Osteocyte (in vitro differentiated cells): ENCODE measurements around the gene CHD6. TPM values are rescaled to one million over a fixed set of nuclear protein-coding genes. Genes with fewer than 3 reads are reported as not detected.
A peak's percentile ranks its signal among the peaks of the same experiment; 100 is the strongest.

Experiments used
- DNase-seq: peaks from one replicate; pipeline ENCODE4 v3.0.0; 2021; ENCODE audit warnings: mixed read lengths; ENCODE audit not compliant: unreplicated experiment; ENCODE audit errors: extremely low spot score
- H3K27ac Mint-ChIP-seq: one replicate; pipeline ENCODE4 v1.8.0; 2021; ENCODE audit warnings: mild to moderate bottlenecking, mixed read lengths; ENCODE audit not compliant: unreplicated experiment
- H3K27me3 Mint-ChIP-seq: one replicate; pipeline ENCODE4 v1.8.0; 2021; ENCODE audit warnings: mixed read lengths; ENCODE audit not compliant: unreplicated experiment
- H3K36me3 Mint-ChIP-seq: one replicate; pipeline ENCODE4 v1.8.0; 2021; ENCODE audit warnings: mixed read lengths; ENCODE audit not compliant: unreplicated experiment
- H3K4me1 Mint-ChIP-seq: one replicate; pipeline ENCODE4 v1.8.0; 2021; ENCODE audit warnings: mixed read lengths; ENCODE audit not compliant: unreplicated experiment
- H3K4me3 Mint-ChIP-seq: one replicate; pipeline ENCODE4 v1.8.0; 2021; ENCODE audit warnings: mild to moderate bottlenecking, moderate library complexity, mixed read lengths; ENCODE audit not compliant: unreplicated experiment
- H3K9me3 Mint-ChIP-seq: one replicate; pipeline ENCODE4 v1.8.0; 2021; ENCODE audit warnings: mixed read lengths; ENCODE audit not compliant: unreplicated experiment
- CTCF ChIP-seq: fragments of 200-600 bp; sonication (generic); IDR thresholded peaks from 2 replicates; pipeline ENCODE4 v1.5.0; 2021; ENCODE audit warnings: antibody characterized with exemption, mild to moderate bottlenecking, moderate library complexity
- total RNA-seq: library from RNA; stranded (reverse); gene quantifications from 2 replicates; pipeline ENCODE4 v1.2.1, GENCODE V29; 2021

CHD6 gene
- total RNA-seq, 1 donor from 2014 or later: 51.4 TPM

- no peak for DNase-seq
- H3K36me3 Mint-ChIP-seq: no peaks in the 10 kb centered on the region
- H3K4me1 Mint-ChIP-seq: peaks cover 17% of the 10 kb centered on the region
- H3K27ac Mint-ChIP-seq: no peak overlapping the region
- no peak for TF ChIP-seq CTCF
- no peak overlapping the region for H3K4me3 Mint-ChIP-seq
- H3K9me3 Mint-ChIP-seq: no peaks in the 10 kb centered on the region
- no peaks in the 10 kb centered on the region for H3K27me3 Mint-ChIP-seq
These were observed 225.1 kb downstream of the CHD6 start for GRCh38 chr20:41392871-41393704.

GRCh38 chr20:41392295-41392694 lies 225.9 kb downstream of the CHD6 start:
- no peak for TF ChIP-seq CTCF
- no peaks in the 10 kb centered on the region for H3K36me3 Mint-ChIP-seq
- no peak for DNase-seq
- H3K27me3 Mint-ChIP-seq: no peaks in the 10 kb centered on the region
- no peak overlapping the region for H3K4me3 Mint-ChIP-seq
- peaks cover 25% of the 10 kb centered on the region for H3K4me1 Mint-ChIP-seq
- H3K27ac Mint-ChIP-seq: no peak overlapping the region
- H3K9me3 Mint-ChIP-seq: no peaks in the 10 kb centered on the region

DNA sequence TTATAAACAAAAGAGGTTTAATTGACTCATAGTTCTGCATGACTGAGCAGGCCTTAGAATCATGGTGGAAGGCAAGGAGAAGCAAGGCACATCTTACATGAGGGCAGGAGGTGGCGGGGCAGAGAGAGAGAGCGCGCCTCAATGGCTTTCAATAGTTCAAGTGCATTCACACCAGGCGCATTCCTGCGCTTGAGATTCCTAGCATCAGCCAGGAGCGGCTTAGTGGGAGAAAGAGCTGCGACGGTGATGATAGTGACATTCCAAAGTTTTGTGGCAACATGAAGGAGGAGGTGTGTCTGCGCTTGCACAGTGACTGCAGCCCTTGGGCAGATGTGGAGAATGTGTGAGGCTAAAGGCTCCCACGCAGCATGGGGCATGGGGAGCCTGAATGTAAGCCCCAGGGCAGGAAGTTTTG lies 226.6 kb downstream of the CHD6 start:
- DNase-seq: no peak
- no peak overlapping the region for H3K27ac Mint-ChIP-seq
- peaks cover 32% of the 10 kb centered on the region for H3K4me1 Mint-ChIP-seq
- TF ChIP-seq CTCF: no peak
- no peaks in the 10 kb centered on the region for H3K36me3 Mint-ChIP-seq
- no peaks in the 10 kb centered on the region for H3K9me3 Mint-ChIP-seq
- no peak overlapping the region for H3K4me3 Mint-ChIP-seq
- no peaks in the 10 kb centered on the region for H3K27me3 Mint-ChIP-seq

GRCh38 chr20:41390889-41391288 lies 227.3 kb downstream of the CHD6 start:
- no peaks in the 10 kb centered on the region for H3K36me3 Mint-ChIP-seq
- DNase-seq: no peak
- H3K9me3 Mint-ChIP-seq: no peaks in the 10 kb centered on the region
- no peaks in the 10 kb centered on the region for H3K27me3 Mint-ChIP-seq
- no peak overlapping the region for H3K4me3 Mint-ChIP-seq
- no peak overlapping the region for H3K27ac Mint-ChIP-seq
- peaks cover 32% of the 10 kb centered on the region for H3K4me1 Mint-ChIP-seq
- TF ChIP-seq CTCF: no peak

- Mint-ChIP-seq H3K4me3 (no peak overlapping the region), H3K36me3 (no peaks in the 10 kb centered on the region), H3K27ac (peak overlapping the region; percentile 63), H3K9me3 (no peaks in the 10 kb centered on the region), H3K4me1 (peaks cover 30% of the 10 kb centered on the region), H3K27me3 (no peaks in the 10 kb centered on the region)
- no peak for DNase-seq
- TF ChIP-seq CTCF: peak; percentile 28
These were observed 230.7 kb downstream of the CHD6 start for GRCh38 chr20:41387444-41387851.
